ENCODE data around the gene TEDC2.

The TEDC2 gene

GRCh38 chr16:2497695-2498484 lies 38.0 kb downstream of the TEDC2 start:
- Histone ChIP-seq H3K36me3 (ENCODE audit: insufficient read depth, low read length) (no peaks in the 10 kb centered on the region), H3K9ac (ENCODE audit: low read depth, low read length) (no peak overlapping the region), H3K4me1 (ENCODE audit: insufficient read depth, low read length) (peaks cover 9% of the 10 kb centered on the region; the same call in 1 of the 2 replicates)

DNA sequence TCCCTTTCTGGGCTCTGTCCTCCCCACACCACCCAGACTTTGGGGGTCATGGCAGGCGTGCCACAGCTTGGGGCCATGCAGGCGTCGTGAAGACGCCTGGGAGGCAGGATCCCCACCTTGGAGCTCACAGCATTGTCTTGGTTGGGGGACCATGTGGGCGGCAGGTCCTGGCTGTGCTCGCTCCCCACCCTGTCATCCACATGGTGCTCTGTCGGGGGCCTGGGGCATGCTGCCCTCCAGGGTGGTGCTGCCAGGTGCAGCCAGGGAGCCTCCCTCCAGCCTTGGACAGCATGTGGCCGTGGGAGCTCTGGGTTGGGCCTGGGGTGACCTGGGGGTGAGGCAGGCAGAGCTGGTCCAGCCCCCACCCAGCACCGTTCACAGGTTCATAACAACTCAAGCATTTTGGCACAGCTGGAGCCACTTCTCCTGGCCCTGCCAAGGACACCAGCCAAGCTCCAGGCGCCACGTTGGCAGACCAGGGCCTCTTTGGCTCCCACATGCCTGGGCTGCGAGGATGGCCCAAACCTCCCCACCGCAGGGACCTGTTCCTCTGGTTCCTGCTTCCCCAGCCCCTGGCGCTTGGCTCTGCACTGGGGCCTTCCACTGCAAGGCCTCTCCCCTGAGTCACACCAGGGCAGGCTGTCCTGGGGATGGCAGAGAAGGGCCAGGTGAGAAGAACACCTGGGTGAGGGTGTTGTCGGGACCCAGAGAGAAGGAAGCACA lies 38.8 kb downstream of the TEDC2 start:
- Histone ChIP-seq H3K4me1 (ENCODE audit: insufficient read depth, low read length) (peaks cover 9% of the 10 kb centered on the region; the same call in 1 of the 2 replicates), H3K9me3 (ENCODE audit: control insufficient read depth, insufficient read depth, low read length) (no peaks in the 10 kb centered on the region), H3K9ac (ENCODE audit: low read depth, low read length) (no peak overlapping the region), H3K36me3 (ENCODE audit: insufficient read depth, low read length) (no peaks in the 10 kb centered on the region)

More at GRCh38 chr16:2497695-2498484, 38.0 kb downstream of the TEDC2 start:
- H3K9me3 ChIP-seq (ENCODE audit: control insufficient read depth, insufficient read depth, low read length) = no peaks in the 10 kb centered on the region

- no peak overlapping the region for H3K9ac ChIP-seq (ENCODE audit: low read depth, low read length)
- H3K4me1 ChIP-seq (ENCODE audit: insufficient read depth, low read length) = peaks cover 9% of the 10 kb centered on the region; the same call in 1 of the 2 replicates
- no peaks in the 10 kb centered on the region for H3K9me3 ChIP-seq (ENCODE audit: control insufficient read depth, insufficient read depth, low read length)
- no peaks in the 10 kb centered on the region for H3K36me3 ChIP-seq (ENCODE audit: insufficient read depth, low read length)
Measured at GRCh38 chr16:2499454-2499853, 39.5 kb downstream of the TEDC2 start.

DNA sequence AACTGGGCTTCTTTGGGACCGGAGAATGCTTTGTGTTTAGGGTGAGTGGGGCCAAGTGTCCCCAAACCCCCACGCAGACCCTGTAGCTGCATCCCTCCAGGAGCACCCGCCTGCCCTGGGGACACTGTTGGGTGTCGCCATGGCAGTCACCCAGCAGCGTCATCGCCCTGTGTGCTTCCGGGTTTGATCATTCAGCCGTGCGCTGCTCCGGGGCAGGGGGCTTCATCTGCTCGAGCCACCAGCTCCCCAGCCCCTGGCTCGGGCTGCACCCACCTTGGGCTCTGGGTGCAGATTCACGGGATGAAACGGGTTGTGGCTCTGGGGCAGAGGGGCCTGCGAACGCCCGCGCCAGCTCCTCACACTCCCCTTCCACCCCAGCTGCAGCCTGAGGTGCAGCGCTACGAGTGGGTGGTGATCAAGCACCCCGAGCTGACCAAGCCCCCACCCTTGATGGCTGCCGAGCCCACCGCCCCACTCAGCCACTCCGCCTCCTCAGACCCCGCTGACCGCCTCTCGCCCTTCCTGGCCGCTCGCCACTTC lies 40.1 kb downstream of the TEDC2 start:
- H3K36me3 ChIP-seq (ENCODE audit: insufficient read depth, low read length) = no peaks in the 10 kb centered on the region
- no peak overlapping the region for H3K9ac ChIP-seq (ENCODE audit: low read depth, low read length)
- peaks cover 9% of the 10 kb centered on the region; the same call in 1 of the 2 replicates for H3K4me1 ChIP-seq (ENCODE audit: insufficient read depth, low read length)
- H3K9me3 ChIP-seq (ENCODE audit: control insufficient read depth, insufficient read depth, low read length) = no peaks in the 10 kb centered on the region

DNA sequence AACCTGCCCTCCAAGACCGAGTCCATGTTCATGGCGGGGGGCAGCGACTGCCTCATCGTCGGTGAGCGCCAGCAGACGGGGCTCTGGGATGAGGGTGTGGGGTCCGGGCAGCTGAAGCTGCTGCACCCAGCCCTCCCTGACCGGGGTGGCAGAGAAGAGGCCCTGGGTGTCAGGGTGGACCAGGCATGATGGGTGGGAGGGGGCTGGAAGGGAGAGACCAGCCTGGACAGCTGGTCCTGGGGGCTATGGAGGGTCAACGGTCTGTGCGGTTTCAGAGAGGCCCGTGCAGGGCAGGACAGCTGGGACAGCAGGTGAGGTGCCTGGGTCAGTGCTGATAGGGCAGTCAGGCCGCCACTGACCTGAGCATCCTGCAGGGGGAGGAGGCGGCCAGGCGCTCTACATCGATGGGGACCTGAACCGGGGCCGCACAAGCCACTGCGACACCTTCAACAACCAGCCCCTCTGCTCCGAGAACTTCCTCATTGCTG lies 40.6 kb downstream of the TEDC2 start:
- Histone ChIP-seq H3K4me1 (ENCODE audit: insufficient read depth, low read length) (peaks cover 9% of the 10 kb centered on the region; the same call in 1 of the 2 replicates), H3K9ac (ENCODE audit: low read depth, low read length) (no peak overlapping the region), H3K9me3 (ENCODE audit: control insufficient read depth, insufficient read depth, low read length) (no peaks in the 10 kb centered on the region), H3K36me3 (ENCODE audit: insufficient read depth, low read length) (no peaks in the 10 kb centered on the region)

DNA sequence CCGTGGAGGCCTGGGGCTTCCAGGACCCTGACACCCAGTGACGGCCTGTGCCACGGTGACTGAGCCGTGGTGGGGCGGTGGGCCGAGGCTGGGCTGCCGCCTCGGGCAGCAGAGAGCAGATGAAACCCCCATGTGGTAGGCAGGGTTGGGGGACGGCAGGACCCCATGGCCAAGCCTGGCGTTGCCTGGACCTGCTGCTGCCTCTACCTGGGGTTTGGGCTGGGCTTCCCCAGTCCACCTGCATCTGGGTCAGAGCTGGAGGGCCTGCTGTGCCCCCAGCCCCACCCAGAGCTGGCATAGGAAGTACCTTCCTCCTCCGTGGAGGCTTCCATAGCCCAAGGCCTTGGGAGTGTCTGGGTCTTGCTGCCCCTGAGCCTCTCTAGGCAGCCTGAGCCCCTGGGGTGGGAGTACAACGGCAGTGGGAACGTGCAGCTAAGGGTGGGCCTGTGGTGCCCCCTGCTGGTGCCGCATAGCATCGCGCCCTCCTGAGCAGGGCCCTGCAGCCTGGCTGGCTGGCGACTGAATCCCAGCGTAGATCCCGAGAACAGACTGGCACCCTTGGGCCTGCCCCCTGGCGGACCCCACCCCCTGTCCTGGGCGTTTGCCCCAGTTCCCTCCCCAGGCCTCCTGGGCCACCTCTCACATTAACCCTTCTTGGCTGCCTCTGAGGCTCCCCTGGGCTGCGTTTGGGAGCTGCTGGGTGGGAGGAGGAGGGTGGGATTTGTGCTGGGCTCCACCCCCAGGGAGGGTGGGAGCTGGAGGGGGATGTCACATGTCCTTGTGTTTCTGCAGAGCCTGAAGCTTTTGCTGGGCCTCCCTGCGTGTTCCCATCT lies 41.2 kb downstream of the TEDC2 start:
- peaks cover 9% of the 10 kb centered on the region; the same call in 1 of the 2 replicates for H3K4me1 ChIP-seq (ENCODE audit: insufficient read depth, low read length)
- no peaks in the 10 kb centered on the region for H3K36me3 ChIP-seq (ENCODE audit: insufficient read depth, low read length)
- peak overlapping the region; percentile 46 for H3K9ac ChIP-seq (ENCODE audit: low read depth, low read length)
- no peaks in the 10 kb centered on the region for H3K9me3 ChIP-seq (ENCODE audit: control insufficient read depth, insufficient read depth, low read length)

DNA sequence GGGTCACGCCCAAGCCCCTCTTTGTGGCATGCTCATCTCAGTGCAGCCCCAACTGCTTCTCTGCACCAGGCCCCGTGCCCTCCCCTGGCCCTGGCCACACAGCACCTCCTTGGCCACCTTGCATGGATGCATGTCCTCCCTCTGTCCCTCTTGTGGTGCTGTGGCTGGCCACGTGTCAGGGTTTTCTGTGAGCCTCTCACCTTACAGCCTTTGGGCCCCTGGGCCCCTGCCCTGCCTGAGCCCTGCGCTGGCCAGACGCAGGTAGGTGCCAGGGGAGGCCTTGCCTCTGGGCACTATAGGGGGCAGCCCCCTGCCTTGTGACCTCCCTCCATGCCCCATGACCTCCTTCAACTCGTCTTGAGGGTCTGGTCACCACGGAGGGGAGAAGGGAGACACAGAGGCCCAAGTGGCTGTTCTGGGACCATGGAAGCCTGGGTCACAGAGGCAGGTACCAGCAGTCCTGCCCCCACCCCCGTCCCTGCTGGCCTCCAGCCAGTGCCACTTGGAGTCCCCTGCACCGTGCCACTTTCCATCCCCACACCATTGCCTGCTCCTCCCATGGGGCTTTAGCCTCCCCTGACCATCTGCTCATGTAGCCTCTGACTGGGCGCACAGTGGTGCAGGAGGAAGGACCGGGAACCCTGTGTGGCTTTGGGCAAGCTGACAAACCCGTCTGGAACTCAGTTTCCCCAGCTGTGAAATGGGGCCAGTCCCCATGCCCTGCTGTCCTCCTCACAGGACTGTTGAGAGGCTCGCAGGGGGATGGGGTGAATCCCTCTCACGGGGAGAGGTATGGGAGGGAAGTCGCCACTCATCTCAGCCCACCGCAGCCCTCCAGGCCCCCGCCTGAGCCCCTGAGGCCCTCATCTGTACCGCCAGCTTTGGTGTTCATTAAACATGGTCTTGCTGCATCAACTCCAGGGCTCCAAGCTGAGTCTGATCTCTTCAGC lies 42.3 kb downstream of the TEDC2 start:
- no peaks in the 10 kb centered on the region for H3K9me3 ChIP-seq (ENCODE audit: control insufficient read depth, insufficient read depth, low read length)
- H3K4me1 ChIP-seq (ENCODE audit: insufficient read depth, low read length) = peaks cover 9% of the 10 kb centered on the region; the same call in 1 of the 2 replicates
- no peaks in the 10 kb centered on the region for H3K36me3 ChIP-seq (ENCODE audit: insufficient read depth, low read length)
- peak overlapping the region; percentile 46 for H3K9ac ChIP-seq (ENCODE audit: low read depth, low read length)

- Histone ChIP-seq H3K4me1 (ENCODE audit: insufficient read depth, low read length) (peaks cover 9% of the 10 kb centered on the region; the same call in 1 of the 2 replicates), H3K36me3 (ENCODE audit: insufficient read depth, low read length) (no peaks in the 10 kb centered on the region), H3K9me3 (ENCODE audit: control insufficient read depth, insufficient read depth, low read length) (no peaks in the 10 kb centered on the region), H3K9ac (ENCODE audit: low read depth, low read length) (no peak overlapping the region)
Measured at GRCh38 chr16:2505695-2506094, 45.8 kb downstream of the TEDC2 start.

GRCh38 chr16:2507052-2507659 lies 47.2 kb downstream of the TEDC2 start:
- H3K4me1 ChIP-seq (ENCODE audit: insufficient read depth, low read length) = peaks cover 14% of the 10 kb centered on the region
- H3K9ac ChIP-seq (ENCODE audit: low read depth, low read length) = no peak overlapping the region
- no peaks in the 10 kb centered on the region for H3K9me3 ChIP-seq (ENCODE audit: control insufficient read depth, insufficient read depth, low read length)
- H3K36me3 ChIP-seq (ENCODE audit: insufficient read depth, low read length) = no peaks in the 10 kb centered on the region

GRCh38 chr16:2507665-2508064 lies 47.8 kb downstream of the TEDC2 start:
- no peaks in the 10 kb centered on the region for H3K36me3 ChIP-seq (ENCODE audit: insufficient read depth, low read length)
- no peaks in the 10 kb centered on the region for H3K9me3 ChIP-seq (ENCODE audit: control insufficient read depth, insufficient read depth, low read length)
- peaks cover 16% of the 10 kb centered on the region for H3K4me1 ChIP-seq (ENCODE audit: insufficient read depth, low read length)
- no peak overlapping the region for H3K9ac ChIP-seq (ENCODE audit: low read depth, low read length)

- Histone ChIP-seq H3K36me3 (ENCODE audit: insufficient read depth, low read length) (no peaks in the 10 kb centered on the region), H3K4me1 (ENCODE audit: insufficient read depth, low read length) (peaks cover 19% of the 10 kb centered on the region), H3K9me3 (ENCODE audit: control insufficient read depth, insufficient read depth, low read length) (no peaks in the 10 kb centered on the region), H3K9ac (ENCODE audit: low read depth, low read length) (no peak overlapping the region)
Measured at GRCh38 chr16:2508722-2509400, 49.0 kb downstream of the TEDC2 start.

GRCh38 chr16:2511128-2511800 lies 51.4 kb downstream of the TEDC2 start:
- Histone ChIP-seq H3K9ac (ENCODE audit: low read depth, low read length) (peak overlapping the region; percentile 27), H3K4me1 (ENCODE audit: insufficient read depth, low read length) (peaks cover 30% of the 10 kb centered on the region)

More at GRCh38 chr16:2511128-2511800, 51.4 kb downstream of the TEDC2 start:
- Histone ChIP-seq H3K9me3 (ENCODE audit: control insufficient read depth, insufficient read depth, low read length) (no peaks in the 10 kb centered on the region), H3K36me3 (ENCODE audit: insufficient read depth, low read length) (no peaks in the 10 kb centered on the region)

All from ES-I3 (cell line).